SW480 (cell line): Measurements from ENCODE around the gene PSMC1.

Experiments
- DNase-seq: peaks from one replicate; pipeline ENCODE4 v3.0.0-alpha.2; 2016; ENCODE audit warnings: low spot score

The PSMC1 gene

DNA sequence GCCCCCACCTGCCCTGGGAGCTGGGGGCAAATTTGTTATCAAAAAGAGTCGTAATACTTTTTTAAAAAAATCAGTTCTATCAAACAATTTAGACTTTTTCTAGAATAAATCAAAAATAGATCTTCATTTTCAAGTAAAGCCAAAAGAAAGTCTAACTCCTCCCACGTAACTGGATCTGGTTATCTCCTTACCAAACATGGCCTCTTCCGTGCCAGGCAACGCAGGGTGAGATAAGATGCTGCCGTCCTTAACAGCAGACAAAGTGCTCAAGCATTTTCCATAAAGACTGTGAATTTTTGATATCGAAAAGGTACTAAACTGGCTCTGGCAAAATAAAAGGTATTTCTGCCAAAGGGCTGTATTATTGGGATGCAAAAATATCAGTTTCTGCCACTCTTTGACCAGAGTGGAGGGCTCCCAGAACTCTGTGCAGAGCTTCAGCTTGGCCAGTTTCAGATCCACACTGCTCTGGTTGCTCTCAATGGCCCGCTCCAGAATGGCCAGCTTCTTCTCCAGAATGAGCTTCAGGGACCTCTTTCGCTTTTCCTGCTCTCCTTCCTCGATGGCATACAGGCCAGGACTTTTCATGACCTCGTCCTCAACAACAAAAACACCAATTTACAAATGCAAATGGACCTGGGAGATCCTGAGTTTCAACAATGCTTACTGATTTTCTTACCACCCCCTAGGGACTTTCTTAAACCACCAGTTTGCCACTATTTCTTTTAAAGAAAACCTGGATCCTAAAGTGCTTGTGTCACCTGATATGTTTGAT is 46.4 kb downstream of the PSMC1 start:
- no peak for DNase-seq

GRCh38 chr14:90303473-90303872 is 47.1 kb downstream of the PSMC1 start:
- DNase-seq = no peak

DNA sequence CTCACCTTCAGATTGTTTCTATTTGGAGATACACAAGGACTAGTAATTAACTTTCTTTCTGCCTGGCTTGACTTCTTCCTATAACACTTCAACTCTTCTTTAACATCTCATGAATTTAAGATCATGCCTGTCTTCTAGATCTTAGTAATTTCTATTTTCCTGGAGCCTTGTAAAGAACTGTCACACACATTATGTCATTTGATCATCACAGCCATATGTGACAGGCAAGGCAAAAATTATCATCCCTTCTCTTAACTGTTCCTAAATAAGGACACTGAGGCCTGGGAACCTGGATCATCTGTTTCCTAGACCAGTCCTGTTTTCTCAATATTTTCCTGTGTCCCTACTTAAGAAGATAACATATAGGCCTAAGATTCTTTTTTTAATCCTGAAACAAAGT is 48.1 kb downstream of the PSMC1 start:
- no peak for DNase-seq

- no peak for DNase-seq
Observed at GRCh38 chr14:90305176-90305601, 48.8 kb downstream of the PSMC1 start.

DNA sequence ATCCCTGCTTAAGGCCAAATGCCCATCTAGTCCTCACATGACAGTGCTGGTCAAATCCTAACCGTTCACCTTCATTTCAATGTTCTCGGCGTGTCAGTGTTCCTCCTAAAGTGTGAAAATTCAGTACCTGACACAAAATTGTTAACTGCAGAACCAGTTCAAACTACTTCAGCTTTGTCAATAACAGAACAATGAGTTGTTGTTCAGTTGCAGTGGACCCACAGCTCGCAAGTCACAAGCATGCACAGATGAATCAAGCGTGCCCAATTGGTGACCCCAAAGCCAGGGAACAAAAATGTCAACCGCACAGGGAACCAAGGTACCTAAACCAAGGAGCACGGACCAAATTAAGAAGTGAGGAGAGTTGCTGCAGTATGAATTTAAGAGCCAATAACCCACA is 52.2 kb downstream of the PSMC1 start:
- no peak for DNase-seq

DNA sequence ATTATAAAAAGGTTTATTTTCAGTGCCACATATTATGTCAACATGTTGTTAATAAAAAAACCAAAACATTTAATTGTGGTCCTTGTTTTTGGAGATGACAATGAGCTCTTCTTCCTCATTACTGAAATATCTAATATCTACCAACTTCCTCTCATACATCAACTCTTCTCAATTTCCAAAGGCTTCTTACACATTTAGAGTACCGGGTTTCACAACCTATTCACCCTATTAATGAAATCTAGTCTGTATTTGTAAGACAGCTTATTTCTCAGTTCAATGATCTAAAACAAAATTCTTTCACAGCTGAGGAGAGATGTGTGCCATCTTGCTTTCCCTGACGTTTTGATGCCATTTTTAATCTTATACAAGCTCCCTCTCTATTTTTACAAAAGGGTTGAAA is 60.9 kb downstream of the PSMC1 start:
- DNase-seq = no peak

DNA sequence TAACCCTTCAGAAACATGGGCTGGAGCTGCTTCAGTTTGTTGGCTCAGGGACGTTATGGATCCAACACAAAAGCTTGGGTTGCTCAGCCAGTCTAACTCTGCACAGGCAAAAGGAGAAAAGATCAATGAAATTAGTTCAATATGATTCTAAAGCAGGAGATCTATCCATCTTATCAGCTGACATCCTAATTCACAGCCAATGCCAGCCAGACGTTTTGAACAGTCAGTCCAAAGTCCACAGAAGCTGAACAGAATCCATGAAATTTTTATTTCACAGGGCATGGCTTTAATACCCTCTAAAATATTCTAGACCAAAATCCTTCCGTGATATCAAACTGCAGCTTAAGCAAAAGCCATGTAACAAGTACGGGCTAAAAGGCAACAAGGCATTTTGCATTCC is 61.7 kb downstream of the PSMC1 start:
- no peak for DNase-seq

DNA sequence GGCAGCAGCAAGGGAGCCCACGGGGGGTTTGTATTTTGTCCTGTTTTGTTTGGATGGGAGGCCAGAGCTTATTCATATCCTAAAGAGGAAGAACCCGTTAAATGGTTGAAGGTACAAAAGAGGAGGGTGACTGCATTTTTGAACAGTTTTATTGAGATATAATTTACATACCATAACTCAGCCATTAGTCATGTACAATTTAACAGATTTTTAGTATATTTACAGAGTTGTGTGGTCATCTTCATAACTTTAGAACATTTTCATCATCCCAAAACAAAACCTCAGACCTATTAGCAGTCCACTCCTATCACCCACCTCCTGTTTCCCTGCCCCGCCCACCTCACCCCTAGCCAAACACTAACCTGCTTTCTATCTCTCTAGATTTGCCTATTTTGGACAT is 62.8 kb downstream of the PSMC1 start:
- DNase-seq = no peak

DNA sequence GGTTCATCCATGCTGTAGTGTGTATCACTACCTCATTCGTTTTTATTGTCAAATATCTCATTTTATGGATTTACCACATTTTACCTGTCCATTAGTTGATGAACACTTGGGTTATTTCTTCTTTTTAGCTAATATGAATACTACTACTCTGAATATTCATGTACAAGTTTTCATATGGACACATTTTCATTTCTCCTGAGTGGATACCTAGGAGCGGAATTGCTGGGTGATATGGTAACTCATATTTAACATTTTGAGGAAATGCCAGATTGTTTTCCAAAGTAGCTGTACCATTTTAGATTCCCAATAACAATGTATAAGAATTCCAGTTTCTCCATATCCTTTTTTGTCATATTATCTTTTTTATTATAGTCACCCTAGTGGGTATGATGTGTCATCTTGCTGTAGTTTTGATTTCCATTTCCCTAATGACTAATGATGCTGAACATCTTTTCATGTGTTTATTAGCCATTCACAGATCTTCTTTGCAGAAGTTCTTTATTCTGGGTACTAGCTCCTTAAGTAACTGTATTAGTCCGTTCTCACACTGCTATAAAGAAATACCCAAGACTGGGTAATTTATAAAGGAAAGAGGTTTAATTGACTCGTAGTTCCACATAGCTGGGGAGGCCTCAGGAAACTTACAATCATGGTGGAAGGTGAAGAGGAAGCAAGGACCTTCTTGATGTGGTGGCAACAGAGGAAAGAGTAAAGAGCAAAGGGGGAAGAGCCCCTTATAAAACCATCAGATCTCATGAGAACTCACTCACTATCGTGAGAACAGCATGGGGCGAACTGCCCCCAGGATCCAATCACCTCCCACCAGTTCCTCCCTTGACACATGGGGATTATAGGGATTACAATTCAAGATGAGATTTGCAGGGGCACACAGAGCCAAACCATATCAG is 63.5 kb downstream of the PSMC1 start:
- DNase-seq = no peak

DNA sequence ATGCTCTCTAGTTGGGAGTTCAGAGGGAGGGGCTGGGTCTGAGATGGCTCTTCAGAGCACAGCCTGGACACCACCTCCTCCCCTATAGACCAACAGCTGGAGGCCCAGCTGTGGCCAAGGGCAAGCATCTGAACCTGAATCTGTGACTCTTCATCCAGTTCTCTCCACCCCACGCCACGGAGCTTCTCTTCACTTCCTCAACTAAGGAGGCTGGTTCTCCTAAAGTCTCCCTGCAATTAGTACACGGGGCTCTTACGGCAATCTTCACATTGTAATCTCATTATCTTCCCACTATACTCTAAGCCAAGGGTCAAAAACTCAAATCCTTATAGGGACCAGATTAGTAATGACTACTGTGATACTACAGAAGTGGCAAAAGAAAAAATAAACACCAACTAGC is 65.5 kb downstream of the PSMC1 start:
- DNase-seq = no peak
